ENCODE data around the gene HEXA.

DNA sequence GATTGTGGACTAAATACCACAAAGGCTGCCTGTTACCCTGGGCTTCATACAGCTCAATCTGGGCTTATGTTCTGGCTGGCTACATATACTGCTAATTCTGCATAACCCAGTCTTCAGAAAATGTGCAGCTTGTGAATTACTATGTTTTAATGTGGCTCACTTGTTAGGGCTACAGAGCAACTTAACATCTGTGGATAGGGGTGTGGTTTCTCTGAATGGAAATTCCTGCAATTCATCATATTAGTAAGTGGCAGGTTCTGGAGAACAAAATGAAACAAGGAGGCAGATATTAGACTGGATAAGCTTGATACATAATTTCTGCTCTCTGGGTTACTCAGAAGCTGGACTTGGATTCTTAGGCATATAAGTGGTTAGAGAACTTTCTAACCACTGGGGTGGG lies 29.0 kb upstream of the HEXA start:
- TF ChIP-seq CTCF (IDR thresholded peaks at IDR 0.05; ENCODE audit: low read length) (no peak), EZH2 (IDR thresholded peaks at IDR 0.05; ENCODE audit: borderline replicate concordance, low read length) (no peak)

Data from OCI-LY1 (cell line).